ENCODE measurements around the gene RECQL5. TPM values are rescaled to one million over a fixed set of nuclear protein-coding genes. Genes with fewer than 3 reads are reported as not detected.

The RECQL5 gene
- total RNA-seq, 3 donors from 2014 or later = 29.3 to 41.9 (median 30.1) TPM

GRCh38 chr17:75621489-75621888 is 45.5 kb downstream of the RECQL5 start:
- intact Hi-C loops (cut with DNase I, micrococcal nuclease) = no loop called here
- ATAC-seq = no peak
- no peaks in the 10 kb centered on the region for H3K36me3 ChIP-seq (ENCODE audit: low read depth)

GRCh38 chr17:75619506-75620431 is 47.2 kb downstream of the RECQL5 start:
- Histone ChIP-seq H3K4me3 (no peak overlapping the region), H3K4me1 (ENCODE audit: low read depth) (peaks cover 17% of the 10 kb centered on the region), H3K9me3 (no peaks in the 10 kb centered on the region), H3K36me3 (ENCODE audit: low read depth) (no peaks in the 10 kb centered on the region)
- ATAC-seq (no peak), DNase-seq (no peak)
- peak; percentile 29 for TF ChIP-seq CTCF (IDR thresholded peaks at IDR 0.05)
- intact Hi-C loops (cut with DNase I, micrococcal nuclease) = no loop called here

More at GRCh38 chr17:75621489-75621888, 45.5 kb downstream of the RECQL5 start:
- Histone ChIP-seq H3K4me1 (ENCODE audit: low read depth) (peaks cover 15% of the 10 kb centered on the region), H3K4me3 (no peak overlapping the region), H3K9me3 (no peaks in the 10 kb centered on the region)
- DNase-seq = no peak
- no peak for TF ChIP-seq CTCF (IDR thresholded peaks at IDR 0.05)

- intact Hi-C loops (cut with DNase I, micrococcal nuclease) = no loop called here
- peaks cover 21% of the 10 kb centered on the region for H3K4me1 ChIP-seq (ENCODE audit: low read depth)
- TF ChIP-seq CTCF (IDR thresholded peaks at IDR 0.05) = no peak
- H3K4me3 ChIP-seq = no peak overlapping the region
- H3K9me3 ChIP-seq = no peaks in the 10 kb centered on the region
- no peaks in the 10 kb centered on the region for H3K36me3 ChIP-seq (ENCODE audit: low read depth)
- no peak for ATAC-seq
- DNase-seq = no peak
Measured at GRCh38 chr17:75617675-75618074, 49.3 kb downstream of the RECQL5 start.

- ATAC-seq (peak; percentile 83), DNase-seq (peak; percentile 90 to 92 (median 91))
- Histone ChIP-seq H3K4me1 (ENCODE audit: low read depth) (peaks cover 24% of the 10 kb centered on the region), H3K4me3 (no peak overlapping the region), H3K36me3 (ENCODE audit: low read depth) (no peaks in the 10 kb centered on the region), H3K9me3 (no peaks in the 10 kb centered on the region)
- TF ChIP-seq CTCF (IDR thresholded peaks at IDR 0.05) = no peak
- intact Hi-C loops (cut with DNase I, micrococcal nuclease) = no loop called here
Measured at GRCh38 chr17:75617218-75617617, 49.7 kb downstream of the RECQL5 start.

GRCh38 chr17:75616521-75617122 is 50.3 kb downstream of the RECQL5 start:
- intact Hi-C loops (cut with DNase I, micrococcal nuclease) = no loop called here
- ATAC-seq = peak; percentile 20
- Histone ChIP-seq H3K36me3 (ENCODE audit: low read depth) (no peaks in the 10 kb centered on the region), H3K9me3 (no peaks in the 10 kb centered on the region), H3K4me1 (ENCODE audit: low read depth) (peaks cover 29% of the 10 kb centered on the region), H3K4me3 (no peak overlapping the region)
- no peak for TF ChIP-seq CTCF (IDR thresholded peaks at IDR 0.05)
- DNase-seq = no peak
